Heart right ventricle (tissue), 16 donors: ENCODE data around the gene SLC6A16. TPM values are rescaled to one million over a fixed set of nuclear protein-coding genes. Genes with fewer than 3 reads are reported as not detected.

ENCODE experiments used
- ATAC-seq, 8 donors: fragments of 200-7000 bp; cut with Tn5 transposase; one replicate each; pipeline ENCODE4 v1.9.1; 2020; ENCODE audit warnings: mild to moderate bottlenecking in 8 of 8, moderate library complexity in 8 of 8, moderate number of reproducible peaks in 1 of 8
- DNase-seq, 2 donors: peaks; one replicate each; pipeline ENCODE4 v3.0.0-alpha.2; 2020
- H3K27ac ChIP-seq, 10 donors: fragments of 200-600 bp; sonication (generic) in 2 of 10; one replicate each; pipeline versions ENCODE4 v1.5.0 to v1.8.0; 2020 to 2022; ENCODE audit warnings: mild to moderate bottlenecking in 3 of 10
- H3K27me3 ChIP-seq, 7 donors: fragments of 200-600 bp; one replicate each; pipeline ENCODE4 v1.8.0; 2021 to 2022; ENCODE audit warnings: mild to moderate bottlenecking in 2 of 7
- H3K36me3 ChIP-seq, 9 donors: fragments of 200-600 bp; sonication (generic) in 1 of 9; one replicate each; pipeline versions ENCODE4 v1.5.0 to v1.8.0; 2020 to 2022; ENCODE audit warnings: mild to moderate bottlenecking in 2 of 9
- H3K4me1 ChIP-seq, 9 donors: fragments of 200-600 bp; sonication (generic) in 1 of 9; one replicate each; pipeline versions ENCODE4 v1.5.0 to v1.8.0; 2020 to 2022; ENCODE audit warnings: mild to moderate bottlenecking in 4 of 9
- H3K4me3 ChIP-seq, 10 donors: fragments of 200-600 bp; sonication (generic) in 2 of 10; one replicate each; pipeline versions ENCODE4 v1.5.0 to v1.8.0; 2020 to 2022; ENCODE audit warnings: mild to moderate bottlenecking in 7 of 10, moderate library complexity in 2 of 10
- H3K9me3 ChIP-seq, 11 donors: fragments of 200-600 bp in 10 of 11; sonication (generic) in 2 of 11; one replicate each; pipeline versions ENCODE4 v1.5.0 to v1.8.0; 2013 to 2022; ENCODE audit warnings: mild to moderate bottlenecking in 2 of 11, control low read depth in 1 of 11, moderate library complexity in 1 of 11
- WGBS, 2 donors: extraction: QIAGEN DNeasy Blood & Tissue Kit; methylation state at CpG; one replicate each; pipeline ENCODE4 v1.1.7; 2013; ENCODE audit warnings: inconsistent platforms in 1 of 2; 5-methylcytosine and 5-hydroxymethylcytosine counted together
- intact Hi-C, 10 donors: fragments of 100-400 bp; cut with DNase I; formaldehyde crosslinking; loops; one replicate each; pipeline versions ENCODE4 v1.11.1 to v1.14.2; 2022
- polyA plus RNA-seq, 2 donors: library from polyadenylated mRNA; stranded (reverse); fragments of 200-250 nt; gene quantifications; one replicate each; pipeline ENCODE4 v1.2.3, GENCODE V29; 2013
- total RNA-seq, 10 donors: library from RNA; stranded (reverse); fragmentation: NEBNext Ultra II Directional in 3 of 10; extraction: Animal tissue kit (Norgen Biotek cat#: 25700) in 3 of 10; gene quantifications; one replicate each; pipeline versions ENCODE4 v1.2.1 to v1.2.4, GENCODE V29; 2021 to 2023
- TF ChIP-seq, protein P1 (sequence below), 9 donors: fragments of 200-600 bp; sonication (generic) in 2 of 9; IDR thresholded peaks; one replicate each; pipeline versions ENCODE4 v1.5.0 to v1.8.0; 2021 to 2022; ENCODE audit warnings: antibody characterized with exemption in 9 of 9, mild to moderate bottlenecking in 5 of 9, moderate library complexity in 1 of 9
- donor health status: Arrhythmogenic right ventricular cardiomyopathy.
- donor health status: ischemic (EF 13 %, LVEDD 7.1; RV severe dilation, severe dysfunction).
- donor health status: healthy with polysubstance abuse.
- donor health status: DM: no; HTN: yes; CAD: no.
- donor health status: DM: no; HTN: no; CAD: no.
- donor health status: ischemic (EF 25% LVEDD 6.9; RV normal size, moderate dysfunction).
- donor health status: ischemic (EF 25% LVEDD 5.7; RV mildly dilated, moderate dysfunction).
- donor health status: healthy.
- donor health status: DM: yes; HTN: yes; CAD: no.
- donor health status: Ischemic cardiomyopathy.
- donor health status: ischemic (EF 35%, LVEDD 5.7; RV mildly dilated, moderate dysfunction).
- donor health status: nonischemic (EF 11% LVEDD 7.7; RV severe dilation, severe dysfunction).
- donor health status: DM: yes; HTN: yes; CAD: no.
- donor health status: PGD.
- donor health status: ischemic (EF 29% LVEDD 5.4; RV normal size, mild dysfunction).
- donor health status: nonischemic (EF 23%, LVEDD 6.1; RV moderate dilation, normal function).

SLC6A16 gene
- total and polyA plus RNA-seq, 12 donors = 0.13 to 3.1 (median 0.77) TPM

DNA sequence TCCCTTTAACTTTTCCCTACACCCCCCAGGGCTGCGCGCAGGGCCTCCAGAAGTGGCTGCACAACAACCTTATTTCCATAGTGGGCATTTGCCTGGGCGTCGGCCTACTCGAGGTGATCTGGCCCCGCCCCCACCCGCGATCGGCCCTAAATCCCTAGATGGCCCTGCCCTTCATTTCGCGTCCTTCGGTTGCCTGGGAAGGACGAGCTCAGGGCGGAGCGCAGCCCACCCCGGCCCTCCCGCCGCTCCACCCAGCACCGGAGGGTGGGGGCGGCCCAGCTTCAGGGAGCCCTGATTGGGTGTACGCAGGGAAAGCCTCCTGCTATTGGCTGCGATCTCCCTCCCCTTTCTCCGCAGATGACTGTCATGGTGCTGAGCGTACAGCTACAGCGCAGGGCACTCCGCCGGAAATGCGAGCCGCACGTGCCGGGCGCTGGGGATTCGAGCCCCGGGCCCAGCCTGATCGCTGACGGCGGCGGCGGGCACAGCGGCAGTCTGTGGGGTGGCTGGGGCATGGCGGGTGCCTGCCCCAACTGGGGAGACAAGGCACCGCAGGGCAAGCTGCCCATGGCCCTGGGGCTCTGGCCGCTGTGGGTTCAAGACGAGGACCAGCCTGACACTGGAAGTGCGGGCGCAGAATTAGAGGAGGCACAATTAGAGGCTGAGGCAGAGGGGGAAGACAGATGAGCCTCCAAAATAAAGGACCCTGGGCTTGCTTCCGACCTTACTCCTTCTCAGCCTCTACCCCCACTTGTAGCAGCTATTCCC, 14.5 kb upstream of the SLC6A16 start:
- Histone ChIP-seq H3K27ac (peak overlapping the region; percentile 0 to 88 (median 80)), H3K27me3 (no peaks in the 10 kb centered on the region), H3K4me3 (peak overlapping the region in 9 of 10 donors; percentile 27 to 63 (median 45)), H3K4me1 (peaks cover 2 to 45% (median 27%) of the 10 kb centered on the region in 9 donors), H3K9me3 (no peaks in the 10 kb centered on the region), H3K36me3 (peaks cover 0 to 71% (median 29%) of the 10 kb centered on the region in 9 donors)
- DNase-seq (peak; percentile 88 to 91), ATAC-seq (peak; percentile 94 to 97 (median 96))
- TF ChIP-seq, protein P1, sequence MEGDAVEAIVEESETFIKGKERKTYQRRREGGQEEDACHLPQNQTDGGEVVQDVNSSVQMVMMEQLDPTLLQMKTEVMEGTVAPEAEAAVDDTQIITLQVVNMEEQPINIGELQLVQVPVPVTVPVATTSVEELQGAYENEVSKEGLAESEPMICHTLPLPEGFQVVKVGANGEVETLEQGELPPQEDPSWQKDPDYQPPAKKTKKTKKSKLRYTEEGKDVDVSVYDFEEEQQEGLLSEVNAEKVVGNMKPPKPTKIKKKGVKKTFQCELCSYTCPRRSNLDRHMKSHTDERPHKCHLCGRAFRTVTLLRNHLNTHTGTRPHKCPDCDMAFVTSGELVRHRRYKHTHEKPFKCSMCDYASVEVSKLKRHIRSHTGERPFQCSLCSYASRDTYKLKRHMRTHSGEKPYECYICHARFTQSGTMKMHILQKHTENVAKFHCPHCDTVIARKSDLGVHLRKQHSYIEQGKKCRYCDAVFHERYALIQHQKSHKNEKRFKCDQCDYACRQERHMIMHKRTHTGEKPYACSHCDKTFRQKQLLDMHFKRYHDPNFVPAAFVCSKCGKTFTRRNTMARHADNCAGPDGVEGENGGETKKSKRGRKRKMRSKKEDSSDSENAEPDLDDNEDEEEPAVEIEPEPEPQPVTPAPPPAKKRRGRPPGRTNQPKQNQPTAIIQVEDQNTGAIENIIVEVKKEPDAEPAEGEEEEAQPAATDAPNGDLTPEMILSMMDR (IDR thresholded peaks at IDR 0.05) = no peak
- WGBS, 2 donors = 8 to 9% methylated on average over 46 to 47 of the region's 47 CpGs
- intact Hi-C loops = loop anchor here in 1 of 10 donors (2.0 kb wide), 1 partner anchor 23 kb away; the partner anchor contains the start of genes DKKL1 and TEAD2

DNA sequence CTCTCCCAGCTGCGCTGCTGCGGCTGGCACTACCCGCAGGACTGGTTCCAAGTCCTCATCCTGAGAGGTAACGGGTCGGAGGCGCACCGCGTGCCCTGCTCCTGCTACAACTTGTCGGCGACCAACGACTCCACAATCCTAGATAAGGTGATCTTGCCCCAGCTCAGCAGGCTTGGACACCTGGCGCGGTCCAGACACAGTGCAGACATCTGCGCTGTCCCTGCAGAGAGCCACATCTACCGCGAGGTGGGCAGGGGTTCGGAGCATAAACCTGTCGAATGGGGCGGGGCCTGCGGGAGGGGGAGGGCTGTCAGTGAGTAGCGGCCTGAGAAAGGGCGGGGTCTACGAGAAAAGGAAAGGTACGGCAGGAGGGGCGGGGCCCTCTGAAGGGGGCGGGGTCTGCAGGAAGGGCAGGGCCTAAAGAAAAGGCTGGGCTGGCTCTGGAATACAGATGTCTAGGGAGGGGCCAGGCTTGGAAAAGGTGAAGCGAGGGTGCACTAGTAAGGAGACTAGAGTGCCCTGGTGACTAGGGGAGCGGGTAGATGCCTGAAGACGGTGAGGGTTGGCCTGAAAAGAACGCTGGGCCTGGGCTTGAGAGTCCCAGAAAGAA, 13.8 kb upstream of the SLC6A16 start:
- no peaks in the 10 kb centered on the region for H3K9me3 ChIP-seq
- 9 to 13% methylated on average over 30 of the region's 30 CpGs for WGBS, 2 donors
- TF ChIP-seq, protein P1 (IDR thresholded peaks at IDR 0.05) = no peak
- H3K27me3 ChIP-seq = no peaks in the 10 kb centered on the region
- DNase-seq (peak; percentile 69 to 73), ATAC-seq (peak; percentile 28 to 70 (median 63))
- intact Hi-C loops = loop anchor here in 1 of 10 donors (2.0 kb wide), 1 partner anchor 24 kb away; the partner anchor contains the start of genes DKKL1 and TEAD2
- H3K27ac ChIP-seq = peak overlapping the region in 9 of 10 donors; percentile 10 to 88 (median 80)
- H3K4me3 ChIP-seq = peak overlapping the region in 9 of 10 donors; percentile 27 to 63 (median 45)
- peaks cover 2 to 51% (median 27%) of the 10 kb centered on the region in 9 donors for H3K4me1 ChIP-seq
- H3K36me3 ChIP-seq = peaks cover 0 to 64% (median 23%) of the 10 kb centered on the region in 9 donors

DNA sequence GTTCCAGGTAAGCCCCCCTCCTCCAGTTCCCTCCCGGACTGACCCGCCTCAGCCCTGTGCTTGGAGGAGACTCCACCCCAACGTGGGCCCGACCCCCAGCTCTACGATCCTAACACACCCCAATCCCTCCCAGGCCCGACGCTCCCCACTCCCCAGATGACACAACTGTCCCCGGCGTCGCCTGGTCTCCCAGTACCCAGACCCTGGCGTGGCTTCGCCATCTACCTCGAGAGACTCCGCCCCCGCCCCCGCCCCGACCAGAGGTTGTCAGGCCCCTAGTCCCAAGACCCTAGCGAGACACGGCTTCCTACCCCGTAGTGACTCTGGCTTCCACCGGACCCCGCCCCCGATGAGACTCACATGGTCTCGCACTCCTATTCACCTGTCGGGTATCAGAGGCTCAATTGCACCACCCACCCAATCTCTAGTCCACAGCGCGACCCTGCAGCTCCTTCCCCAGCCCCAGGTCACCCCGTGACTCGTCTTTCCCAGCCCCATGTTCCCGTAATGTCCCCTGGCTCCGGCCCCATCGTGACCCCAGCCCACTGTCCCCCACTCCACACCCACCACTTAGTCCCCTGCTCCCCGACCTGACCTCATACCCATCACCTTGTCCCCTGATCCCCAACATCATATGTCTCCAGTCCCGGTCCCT, 13.2 kb upstream of the SLC6A16 start:
- H3K4me3 ChIP-seq = peak overlapping the region in 5 of 10 donors; percentile 45 to 63 (median 52)
- H3K36me3 ChIP-seq = peaks cover 0 to 58% (median 18%) of the 10 kb centered on the region in 9 donors
- H3K4me1 ChIP-seq = peaks cover 2 to 58% (median 27%) of the 10 kb centered on the region in 9 donors
- H3K9me3 ChIP-seq = no peaks in the 10 kb centered on the region
- DNase-seq (no peak), ATAC-seq (peak in 1 of 8 donors; percentile 1)
- TF ChIP-seq, protein P1 (IDR thresholded peaks at IDR 0.05) = no peak
- WGBS, 2 donors = 31 to 42% methylated on average over 34 of the region's 34 CpGs
- no peaks in the 10 kb centered on the region for H3K27me3 ChIP-seq
- H3K27ac ChIP-seq = no peak overlapping the region
- intact Hi-C loops = loop anchor here in 1 of 10 donors (2.0 kb wide), 1 partner anchor 25 kb away; the partner anchor contains the start of genes DKKL1 and TEAD2
